Trophoblast cell (in vitro differentiated cells and primary cell): ENCODE results near the gene FOXP4.

Experiments used
- DNase-seq, 2 donors: peaks; one replicate each; pipeline ENCODE4 v3.0.0-alpha.2; 2016
- H2AFZ ChIP-seq: 2 replicates; pipeline ENCODE4 v1.6.1; 2013; ENCODE audit warnings: low read length, moderate library complexity, mild to moderate bottlenecking; ENCODE audit not compliant: insufficient read depth, poor library complexity
- H2AK5ac ChIP-seq: 2 replicates; pipeline ENCODE4 v1.6.1; 2013; ENCODE audit warnings: mild to moderate bottlenecking, low read length
- H2BK120ac ChIP-seq: 2 replicates; pipeline ENCODE4 v1.6.1; 2013; ENCODE audit warnings: low read length, mild to moderate bottlenecking, moderate library complexity; ENCODE audit not compliant: insufficient read depth, poor library complexity
- H2BK12ac ChIP-seq: 2 replicates; pipeline ENCODE4 v1.6.1; 2013; ENCODE audit warnings: mild to moderate bottlenecking, low read length, moderate library complexity
- H2BK5ac ChIP-seq: 2 replicates; pipeline ENCODE4 v1.6.1; 2013; ENCODE audit warnings: low read length, low read depth, moderate library complexity, mild to moderate bottlenecking; ENCODE audit not compliant: poor library complexity
- H3K14ac ChIP-seq: 2 replicates; pipeline ENCODE4 v1.6.1; 2013; ENCODE audit warnings: mild to moderate bottlenecking, low read length
- H3K18ac ChIP-seq: 2 replicates; pipeline ENCODE4 v1.6.1; 2013; ENCODE audit warnings: mild to moderate bottlenecking, low read length
- H3K23ac ChIP-seq: 2 replicates; pipeline ENCODE4 v1.6.1; 2013; ENCODE audit warnings: low read length
- H3K27ac ChIP-seq: 2 replicates; pipeline ENCODE4 v1.5.1; 2013; ENCODE audit warnings: low read depth, mild to moderate bottlenecking, inconsistent platforms, low read length, moderate library complexity
- H3K27me3 ChIP-seq: 2 replicates; pipeline ENCODE4 v1.6.1; 2013; ENCODE audit warnings: inconsistent platforms, mild to moderate bottlenecking, low read length, moderate library complexity; ENCODE audit not compliant: insufficient read depth
- H3K36me3 ChIP-seq, 2 experiments: 1 replicate in 1 of 2; 2 replicates in 1 of 2; pipeline ENCODE4 v1.6.1; 2013; ENCODE audit warnings: low read length in 2 of 2, mild to moderate bottlenecking in 2 of 2, moderate library complexity in 1 of 2; ENCODE audit not compliant: insufficient read depth in 2 of 2, control insufficient read depth in 1 of 2
- H3K4ac ChIP-seq: 2 replicates; pipeline ENCODE4 v1.6.1; 2013; ENCODE audit warnings: low read depth, mild to moderate bottlenecking, low read length, moderate library complexity
- H3K4me1 ChIP-seq, 2 experiments: 1 replicate in 1 of 2; 2 replicates in 1 of 2; pipeline ENCODE4 v1.6.1; 2013; ENCODE audit warnings: low read length in 2 of 2, mild to moderate bottlenecking in 2 of 2, moderate library complexity in 1 of 2; ENCODE audit not compliant: insufficient read depth in 2 of 2, control insufficient read depth in 1 of 2
- H3K4me2 ChIP-seq: 2 replicates; pipeline ENCODE4 v1.6.1; 2013; ENCODE audit warnings: inconsistent platforms, mild to moderate bottlenecking, low read length, moderate library complexity
- H3K4me3 ChIP-seq: 2 replicates; pipeline ENCODE4 v1.5.1; 2013; ENCODE audit warnings: mild to moderate bottlenecking, low read depth, low read length, inconsistent platforms
- H3K79me1 ChIP-seq: one replicate; pipeline ENCODE4 v1.6.1; 2013; ENCODE audit warnings: low read length
- H3K79me2 ChIP-seq: 2 replicates; pipeline ENCODE4 v1.6.1; 2013; ENCODE audit warnings: low read length, mild to moderate bottlenecking; ENCODE audit not compliant: control insufficient read depth, insufficient read depth, poor library complexity
- H3K9ac ChIP-seq: 2 replicates; pipeline ENCODE4 v1.6.1; 2013; ENCODE audit warnings: mild to moderate bottlenecking, low read length
- H3K9me3 ChIP-seq: 2 replicates; pipeline ENCODE4 v1.6.1; 2013; ENCODE audit warnings: low read depth, mild to moderate bottlenecking, control low read depth, inconsistent platforms, low read length; ENCODE audit not compliant: insufficient read depth
- H4K12ac ChIP-seq: 2 replicates; pipeline ENCODE4 v1.6.1; 2013; ENCODE audit warnings: low read depth, mild to moderate bottlenecking, low read length, moderate library complexity
- H4K8ac ChIP-seq: 2 replicates; pipeline ENCODE4 v1.6.1; 2013; ENCODE audit warnings: low read depth, mild to moderate bottlenecking, low read length, moderate library complexity
- H4K91ac ChIP-seq: one replicate; pipeline ENCODE4 v1.6.1; 2013; ENCODE audit warnings: low read depth, mild to moderate bottlenecking, low read length, moderate library complexity
- WGBS: extraction: QIAGEN DNeasy Blood & Tissue Kit; methylation state at CpG from one replicate; pipeline ENCODE4 v1.1.7; 2013; ENCODE audit warnings: missing lambda C conversion rate; ENCODE audit not compliant: insufficient read length, insufficient coverage; ENCODE audit errors: extremely low coverage; 5-methylcytosine and 5-hydroxymethylcytosine counted together

Gene FOXP4

GRCh38 chr6:41571021-41571780 is 25.0 kb downstream of the FOXP4 start:
- no peak overlapping the region for H3K9ac ChIP-seq
- no CpG with 5 or more reads among the region's 15 CpGs for WGBS
- no peak overlapping the region for H4K91ac ChIP-seq
- no peak overlapping the region for H2BK5ac ChIP-seq
- no peak overlapping the region for H3K27ac ChIP-seq
- no peak overlapping the region for H3K23ac ChIP-seq
- H2BK12ac ChIP-seq: no peak overlapping the region
- H3K79me1 ChIP-seq: no peaks in the 10 kb centered on the region
- H4K12ac ChIP-seq: no peak overlapping the region
- no peak overlapping the region for H2BK120ac ChIP-seq
- peaks cover 9 to 10% of the 10 kb centered on the region in 2 experiments for H3K36me3 ChIP-seq
- no peaks in the 10 kb centered on the region for H3K79me2 ChIP-seq
- H3K18ac ChIP-seq: no peak overlapping the region
- no peaks in the 10 kb centered on the region for H3K27me3 ChIP-seq
- no peak overlapping the region for H2AK5ac ChIP-seq
- no peak overlapping the region for H4K8ac ChIP-seq
- H3K14ac ChIP-seq: no peak overlapping the region
- no peaks in the 10 kb centered on the region for H3K9me3 ChIP-seq
- H3K4ac ChIP-seq: no peak overlapping the region
- DNase-seq: no peak
- H2AFZ ChIP-seq: no peak overlapping the region
- H3K4me3 ChIP-seq: no peak overlapping the region
- peaks cover 13 to 16% of the 10 kb centered on the region in 2 experiments for H3K4me1 ChIP-seq
- H3K4me2 ChIP-seq: no peak overlapping the region

GRCh38 chr6:41572613-41573012 is 26.4 kb downstream of the FOXP4 start:
- Histone ChIP-seq H3K27ac (no peak overlapping the region), H4K8ac (no peak overlapping the region), H4K12ac (no peak overlapping the region), H3K9ac (no peak overlapping the region), H2BK12ac (no peak overlapping the region), H2AK5ac (no peak overlapping the region), H2AFZ (no peak overlapping the region), H3K18ac (no peak overlapping the region), H3K14ac (no peak overlapping the region), H3K9me3 (no peaks in the 10 kb centered on the region), H3K23ac (no peak overlapping the region), H3K79me2 (no peaks in the 10 kb centered on the region), H3K4ac (no peak overlapping the region), H3K79me1 (no peaks in the 10 kb centered on the region), H3K27me3 (no peaks in the 10 kb centered on the region), H4K91ac (no peak overlapping the region), H3K4me3 (no peak overlapping the region), H3K4me1 (peaks cover 13 to 21% of the 10 kb centered on the region in 2 experiments), H3K4me2 (no peak overlapping the region), H2BK120ac (no peak overlapping the region), H2BK5ac (no peak overlapping the region), H3K36me3 (peaks cover 0 to 2% of the 10 kb centered on the region in 2 experiments)
- no peak for DNase-seq
- no CpG with 5 or more reads among the region's 2 CpGs for WGBS

GRCh38 chr6:41573276-41573675 is 27.1 kb downstream of the FOXP4 start:
- no peaks in the 10 kb centered on the region for H3K27me3 ChIP-seq
- H3K36me3 ChIP-seq: peaks cover 0 to 2% of the 10 kb centered on the region in 2 experiments
- WGBS: no CpG with 5 or more reads among the region's 7 CpGs
- no peak overlapping the region for H2BK5ac ChIP-seq
- H3K4me3 ChIP-seq: no peak overlapping the region
- H2BK12ac ChIP-seq: no peak overlapping the region
- peaks cover 20 to 28% of the 10 kb centered on the region in 2 experiments for H3K4me1 ChIP-seq
- no peak overlapping the region for H2AK5ac ChIP-seq
- peaks cover 2% of the 10 kb centered on the region for H3K79me2 ChIP-seq
- H3K27ac ChIP-seq: no peak overlapping the region
- DNase-seq: no peak
- no peak overlapping the region for H3K4ac ChIP-seq
- H2AFZ ChIP-seq: no peak overlapping the region
- H4K12ac ChIP-seq: no peak overlapping the region
- H3K14ac ChIP-seq: no peak overlapping the region
- H3K79me1 ChIP-seq: peaks cover 5% of the 10 kb centered on the region
- H4K8ac ChIP-seq: no peak overlapping the region
- H2BK120ac ChIP-seq: no peak overlapping the region
- no peak overlapping the region for H3K23ac ChIP-seq
- no peak overlapping the region for H4K91ac ChIP-seq
- no peak overlapping the region for H3K4me2 ChIP-seq
- H3K18ac ChIP-seq: no peak overlapping the region
- H3K9me3 ChIP-seq: no peaks in the 10 kb centered on the region
- H3K9ac ChIP-seq: no peak overlapping the region

GRCh38 chr6:41573985-41574384 is 27.8 kb downstream of the FOXP4 start:
- H3K79me1 ChIP-seq: peaks cover 6% of the 10 kb centered on the region
- H2BK12ac ChIP-seq: no peak overlapping the region
- H3K4me2 ChIP-seq: no peak overlapping the region
- no peak overlapping the region for H3K23ac ChIP-seq
- H3K27me3 ChIP-seq: no peaks in the 10 kb centered on the region
- no peak overlapping the region for H3K9ac ChIP-seq
- no peak overlapping the region for H2BK120ac ChIP-seq
- H3K9me3 ChIP-seq: no peaks in the 10 kb centered on the region
- H3K79me2 ChIP-seq: peaks cover 2% of the 10 kb centered on the region
- no peak overlapping the region for H3K27ac ChIP-seq
- no CpG with 5 or more reads among the region's 1 CpG for WGBS
- H2AFZ ChIP-seq: no peak overlapping the region
- peaks cover 21 to 30% of the 10 kb centered on the region in 2 experiments for H3K4me1 ChIP-seq
- no peak overlapping the region for H3K14ac ChIP-seq
- H2AK5ac ChIP-seq: no peak overlapping the region
- H4K8ac ChIP-seq: no peak overlapping the region
- peaks cover 0 to 2% of the 10 kb centered on the region in 2 experiments for H3K36me3 ChIP-seq
- no peak overlapping the region for H4K12ac ChIP-seq
- DNase-seq: no peak
- no peak overlapping the region for H3K18ac ChIP-seq
- no peak overlapping the region for H4K91ac ChIP-seq
- no peak overlapping the region for H3K4me3 ChIP-seq
- H2BK5ac ChIP-seq: no peak overlapping the region
- no peak overlapping the region for H3K4ac ChIP-seq
